HG03064 (cell line): ENCODE data around the gene USP17L5.
"Not testable (repeated sequence)": the region's sequence is repeated elsewhere in the genome, so short reads cannot be mapped to it uniquely, and the experiment has no call there.

ENCODE experiments used
- ATAC-seq: cut with Tn5 transposase; IDR thresholded peaks from one replicate; pipeline ENCODE4 v1.9.1; 2021; ENCODE audit warnings: low read depth; ENCODE audit not compliant: unreplicated experiment

Gene USP17L5, protein sequence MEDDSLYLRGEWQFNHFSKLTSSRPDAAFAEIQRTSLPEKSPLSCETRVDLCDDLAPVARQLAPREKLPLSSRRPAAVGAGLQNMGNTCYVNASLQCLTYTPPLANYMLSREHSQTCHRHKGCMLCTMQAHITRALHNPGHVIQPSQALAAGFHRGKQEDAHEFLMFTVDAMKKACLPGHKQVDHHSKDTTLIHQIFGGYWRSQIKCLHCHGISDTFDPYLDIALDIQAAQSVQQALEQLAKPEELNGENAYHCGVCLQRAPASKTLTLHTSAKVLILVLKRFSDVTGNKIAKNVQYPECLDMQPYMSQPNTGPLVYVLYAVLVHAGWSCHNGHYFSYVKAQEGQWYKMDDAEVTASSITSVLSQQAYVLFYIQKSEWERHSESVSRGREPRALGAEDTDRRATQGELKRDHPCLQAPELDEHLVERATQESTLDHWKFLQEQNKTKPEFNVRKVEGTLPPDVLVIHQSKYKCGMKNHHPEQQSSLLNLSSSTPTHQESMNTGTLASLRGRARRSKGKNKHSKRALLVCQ

DNA sequence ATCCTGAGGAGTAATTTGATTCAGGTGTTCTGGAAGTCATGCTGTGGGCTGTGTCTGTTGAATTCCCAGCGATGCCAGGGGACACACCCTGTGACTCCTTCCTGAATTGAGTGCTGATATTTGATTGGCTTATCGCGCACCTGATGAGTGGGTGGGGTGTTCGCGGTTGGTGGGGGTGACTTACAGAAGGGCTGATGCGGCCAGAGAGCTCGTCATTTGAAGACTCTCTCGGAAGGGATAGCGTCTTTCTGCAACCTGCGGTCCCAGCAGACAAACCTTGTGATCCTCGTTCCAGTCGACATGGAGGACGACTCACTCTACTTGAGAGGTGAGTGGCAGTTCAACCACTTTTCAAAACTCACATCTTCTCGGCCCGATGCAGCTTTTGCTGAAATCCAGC, at the start of gene USP17L5:
Gene USP17L5 (plus strand): TSS at position 301 of the 400 bp plus-strand sequence. CDS start 0 bp downstream, at position 301.
- ATAC-seq, result not testable (repeated sequence)

DNA sequence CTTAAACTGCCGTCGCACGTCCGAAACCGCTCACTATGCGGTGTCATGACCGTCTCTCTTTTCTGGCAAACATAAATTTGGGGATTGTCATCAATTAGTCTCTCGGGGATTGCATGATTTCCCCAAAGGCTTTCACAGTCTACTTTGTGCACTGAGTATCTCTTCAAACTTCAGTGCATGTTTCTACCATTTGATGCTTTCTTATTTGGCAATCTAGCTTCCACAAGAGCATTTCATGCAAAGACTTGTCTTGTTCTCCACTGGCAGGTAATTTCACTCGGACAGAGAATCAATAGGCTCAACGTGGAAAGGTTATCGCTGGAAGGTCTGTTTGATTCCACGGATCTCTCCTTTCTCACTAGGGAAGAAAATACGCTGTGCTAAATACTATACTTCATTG, 15.0 kb upstream of the USP17L5 start:
- ATAC-seq, result not testable (repeated sequence)

DNA sequence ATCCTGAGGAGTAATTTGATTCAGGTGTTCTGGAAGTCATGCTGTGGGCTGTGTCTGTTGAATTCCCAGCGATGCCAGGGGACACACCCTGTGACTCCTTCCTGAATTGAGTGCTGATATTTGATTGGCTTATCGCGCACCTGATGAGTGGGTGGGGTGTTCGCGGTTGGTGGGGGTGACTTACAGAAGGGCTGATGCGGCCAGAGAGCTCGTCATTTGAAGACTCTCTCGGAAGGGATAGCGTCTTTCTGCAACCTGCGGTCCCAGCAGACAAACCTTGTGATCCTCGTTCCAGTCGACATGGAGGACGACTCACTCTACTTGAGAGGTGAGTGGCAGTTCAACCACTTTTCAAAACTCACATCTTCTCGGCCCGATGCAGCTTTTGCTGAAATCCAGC, 14.3 kb upstream of the USP17L5 start, which contains the start of gene USP17L24:
Gene USP17L24 (plus strand): TSS at position 301 of the 400 bp plus-strand sequence. CDS start 0 bp downstream, at position 301.
- ATAC-seq, result not testable (repeated sequence)

DNA sequence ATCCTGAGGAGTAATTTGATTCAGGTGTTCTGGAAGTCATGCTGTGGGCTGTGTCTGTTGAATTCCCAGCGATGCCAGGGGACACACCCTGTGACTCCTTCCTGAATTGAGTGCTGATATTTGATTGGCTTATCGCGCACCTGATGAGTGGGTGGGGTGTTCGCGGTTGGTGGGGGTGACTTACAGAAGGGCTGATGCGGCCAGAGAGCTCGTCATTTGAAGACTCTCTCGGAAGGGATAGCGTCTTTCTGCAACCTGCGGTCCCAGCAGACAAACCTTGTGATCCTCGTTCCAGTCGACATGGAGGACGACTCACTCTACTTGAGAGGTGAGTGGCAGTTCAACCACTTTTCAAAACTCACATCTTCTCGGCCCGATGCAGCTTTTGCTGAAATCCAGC, 9.6 kb upstream of the USP17L5 start, which contains the start of gene USP17L25:
Gene USP17L25 (plus strand): TSS at position 301 of the 400 bp plus-strand sequence. CDS start 0 bp downstream, at position 301.
- not testable (repeated sequence) for ATAC-seq

DNA sequence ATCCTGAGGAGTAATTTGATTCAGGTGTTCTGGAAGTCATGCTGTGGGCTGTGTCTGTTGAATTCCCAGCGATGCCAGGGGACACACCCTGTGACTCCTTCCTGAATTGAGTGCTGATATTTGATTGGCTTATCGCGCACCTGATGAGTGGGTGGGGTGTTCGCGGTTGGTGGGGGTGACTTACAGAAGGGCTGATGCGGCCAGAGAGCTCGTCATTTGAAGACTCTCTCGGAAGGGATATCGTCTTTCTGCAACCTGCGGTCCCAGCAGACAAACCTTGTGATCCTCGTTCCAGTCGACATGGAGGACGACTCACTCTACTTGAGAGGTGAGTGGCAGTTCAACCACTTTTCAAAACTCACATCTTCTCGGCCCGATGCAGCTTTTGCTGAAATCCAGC, 4.8 kb upstream of the USP17L5 start, which contains the start of gene USP17L26:
Gene USP17L26 (plus strand): TSS at position 301 of the 400 bp plus-strand sequence. CDS start 0 bp downstream, at position 301.
- ATAC-seq, result not testable (repeated sequence)

DNA sequence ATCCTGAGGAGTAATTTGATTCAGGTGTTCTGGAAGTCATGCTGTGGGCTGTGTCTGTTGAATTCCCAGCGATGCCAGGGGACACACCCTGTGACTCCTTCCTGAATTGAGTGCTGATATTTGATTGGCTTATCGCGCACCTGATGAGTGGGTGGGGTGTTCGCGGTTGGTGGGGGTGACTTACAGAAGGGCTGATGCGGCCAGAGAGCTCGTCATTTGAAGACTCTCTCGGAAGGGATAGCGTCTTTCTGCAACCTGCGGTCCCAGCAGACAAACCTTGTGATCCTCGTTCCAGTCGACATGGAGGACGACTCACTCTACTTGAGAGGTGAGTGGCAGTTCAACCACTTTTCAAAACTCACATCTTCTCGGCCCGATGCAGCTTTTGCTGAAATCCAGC, 4.6 kb downstream of the USP17L5 start, which contains the start of gene USP17L27:
Gene USP17L27 (plus strand): TSS at position 301 of the 400 bp plus-strand sequence. CDS start 0 bp downstream, at position 301.
- ATAC-seq, result not testable (repeated sequence)

DNA sequence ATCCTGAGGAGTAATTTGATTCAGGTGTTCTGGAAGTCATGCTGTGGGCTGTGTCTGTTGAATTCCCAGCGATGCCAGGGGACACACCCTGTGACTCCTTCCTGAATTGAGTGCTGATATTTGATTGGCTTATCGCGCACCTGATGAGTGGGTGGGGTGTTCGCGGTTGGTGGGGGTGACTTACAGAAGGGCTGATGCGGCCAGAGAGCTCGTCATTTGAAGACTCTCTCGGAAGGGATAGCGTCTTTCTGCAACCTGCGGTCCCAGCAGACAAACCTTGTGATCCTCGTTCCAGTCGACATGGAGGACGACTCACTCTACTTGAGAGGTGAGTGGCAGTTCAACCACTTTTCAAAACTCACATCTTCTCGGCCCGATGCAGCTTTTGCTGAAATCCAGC, 9.4 kb downstream of the USP17L5 start, which contains the start of gene USP17L28:
Gene USP17L28 (plus strand): TSS at position 301 of the 400 bp plus-strand sequence. CDS start 0 bp downstream, at position 301.
- not testable (repeated sequence) for ATAC-seq

DNA sequence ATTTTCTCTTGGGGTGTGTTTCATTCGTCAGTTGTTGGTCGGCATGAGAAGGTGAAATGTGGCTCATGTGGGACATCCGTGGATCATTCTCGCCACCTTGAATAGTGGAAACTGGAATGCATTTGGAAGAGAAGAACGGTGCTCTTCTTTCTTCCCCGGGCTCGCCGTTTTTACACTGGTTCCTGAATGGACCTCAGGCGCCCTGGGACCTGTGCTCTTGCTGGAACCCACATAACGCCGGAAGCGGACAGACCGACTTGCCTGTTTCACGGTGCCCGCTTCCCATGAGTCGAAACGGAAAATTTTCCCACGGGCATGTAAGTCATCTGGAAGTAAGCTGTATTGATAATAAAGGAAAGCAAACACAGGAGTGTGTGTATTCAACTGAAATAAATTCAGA, 11.7 kb downstream of the USP17L5 start:
- not testable (repeated sequence) for ATAC-seq

DNA sequence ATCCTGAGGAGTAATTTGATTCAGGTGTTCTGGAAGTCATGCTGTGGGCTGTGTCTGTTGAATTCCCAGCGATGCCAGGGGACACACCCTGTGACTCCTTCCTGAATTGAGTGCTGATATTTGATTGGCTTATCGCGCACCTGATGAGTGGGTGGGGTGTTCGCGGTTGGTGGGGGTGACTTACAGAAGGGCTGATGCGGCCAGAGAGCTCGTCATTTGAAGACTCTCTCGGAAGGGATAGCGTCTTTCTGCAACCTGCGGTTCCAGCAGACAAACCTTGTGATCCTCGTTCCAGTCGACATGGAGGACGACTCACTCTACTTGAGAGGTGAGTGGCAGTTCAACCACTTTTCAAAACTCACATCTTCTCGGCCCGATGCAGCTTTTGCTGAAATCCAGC, 14.1 kb downstream of the USP17L5 start, which contains the start of gene USP17L29:
Gene USP17L29 (plus strand): TSS at position 301 of the 400 bp plus-strand sequence. CDS start 0 bp downstream, at position 301.
- ATAC-seq, result not testable (repeated sequence)

DNA sequence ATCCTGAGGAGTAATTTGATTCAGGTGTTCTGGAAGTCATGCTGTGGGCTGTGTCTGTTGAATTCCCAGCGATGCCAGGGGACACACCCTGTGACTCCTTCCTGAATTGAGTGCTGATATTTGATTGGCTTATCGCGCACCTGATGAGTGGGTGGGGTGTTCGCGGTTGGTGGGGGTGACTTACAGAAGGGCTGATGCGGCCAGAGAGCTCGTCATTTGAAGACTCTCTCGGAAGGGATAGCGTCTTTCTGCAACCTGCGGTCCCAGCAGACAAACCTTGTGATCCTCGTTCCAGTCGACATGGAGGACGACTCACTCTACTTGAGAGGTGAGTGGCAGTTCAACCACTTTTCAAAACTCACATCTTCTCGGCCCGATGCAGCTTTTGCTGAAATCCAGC, 23.6 kb downstream of the USP17L5 start, which contains the start of gene USP17L30:
Gene USP17L30 (plus strand): TSS at position 301 of the 400 bp plus-strand sequence. CDS start 0 bp downstream, at position 301.
- ATAC-seq, result not testable (repeated sequence)

DNA sequence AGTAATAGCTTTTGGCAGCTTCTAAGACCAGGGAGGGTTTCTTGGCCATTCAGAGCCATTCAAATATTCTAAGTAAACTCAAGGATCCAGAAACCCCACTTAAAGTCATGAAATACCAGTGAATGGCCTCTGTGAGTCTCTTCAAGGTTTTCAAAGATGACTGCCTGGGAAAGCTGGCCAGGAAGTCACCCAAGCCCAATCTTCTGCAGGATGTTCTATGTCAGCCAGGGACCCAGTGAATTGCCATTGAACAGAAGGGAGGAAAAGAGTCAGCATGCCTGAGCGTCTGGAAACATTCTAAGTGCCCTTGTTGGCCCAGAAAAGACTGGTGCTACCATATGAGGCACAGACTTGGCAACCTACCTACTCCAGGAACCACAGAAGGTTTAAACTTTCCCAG, 40.7 kb downstream of the USP17L5 start:
- not testable (repeated sequence) for ATAC-seq

DNA sequence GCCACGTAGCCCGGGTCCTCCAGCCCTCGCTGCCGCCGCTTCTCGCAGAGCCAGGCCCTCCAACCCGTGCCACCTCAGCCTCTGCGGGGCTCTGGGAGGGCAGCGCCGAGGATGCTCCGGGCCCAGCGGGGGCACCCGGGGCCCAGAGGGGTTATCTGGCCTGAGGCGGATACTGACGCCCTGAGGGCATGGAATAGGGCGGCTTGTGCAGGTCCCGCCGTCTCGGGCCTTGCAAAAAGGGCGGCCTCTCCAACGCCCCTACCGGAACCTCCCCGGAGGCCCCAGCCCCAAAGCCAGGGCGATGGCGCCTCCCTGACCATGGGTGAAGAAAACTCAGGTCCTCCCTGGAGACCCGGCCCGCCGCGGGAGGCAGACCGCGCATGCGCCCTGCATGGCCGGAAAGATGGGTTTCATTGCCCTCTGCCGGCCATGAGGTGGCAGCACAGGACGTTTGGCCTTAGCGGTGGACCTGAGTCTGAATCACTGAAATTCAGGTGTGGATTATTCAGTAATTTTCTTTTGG, 41.9 kb downstream of the USP17L5 start:
- ATAC-seq, result not testable (repeated sequence)

DNA sequence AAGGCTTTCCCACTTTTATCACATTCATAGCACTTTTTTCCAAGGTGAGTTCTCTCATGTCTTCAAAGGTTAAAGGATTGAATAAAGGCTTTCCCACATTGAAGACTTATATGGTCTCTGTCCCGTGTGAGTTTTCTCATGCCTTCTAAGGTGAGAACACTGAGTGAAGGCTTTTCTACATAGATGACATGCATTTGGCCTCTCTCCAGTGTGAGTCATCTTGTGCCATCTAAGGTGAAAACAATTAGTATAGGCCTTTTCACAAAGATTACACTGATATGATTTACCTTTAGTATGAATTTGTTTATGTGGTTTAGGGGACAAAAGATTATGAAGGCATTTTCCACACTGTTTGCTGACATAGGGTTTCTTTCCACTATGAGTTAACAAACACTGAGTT, 44.9 kb downstream of the USP17L5 start:
- ATAC-seq, result no peak

DNA sequence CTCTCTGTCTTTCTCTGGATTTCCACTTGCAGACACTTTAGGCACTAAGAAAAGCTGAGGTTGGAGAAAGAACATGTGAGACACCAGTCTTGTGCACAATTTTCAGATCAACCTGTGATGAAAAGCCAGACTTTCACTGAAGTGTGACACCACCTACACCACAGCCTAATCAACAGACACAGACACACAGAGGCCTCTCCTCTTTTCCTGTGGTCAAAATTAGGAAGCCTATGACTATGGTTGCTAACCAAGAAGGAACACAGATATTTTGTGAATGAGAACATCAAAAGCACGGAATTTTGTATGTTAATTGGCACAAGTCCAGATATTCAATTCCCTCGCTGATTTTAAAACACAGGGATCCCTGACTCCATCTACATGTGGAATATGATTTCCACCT, 49.8 kb downstream of the USP17L5 start:
- not testable (repeated sequence) for ATAC-seq
